Activated CD8-positive, alpha-beta T cell treated with anti-CD3 and anti-CD28 coated beads, Interleukin-2, amount 10 ng/mL, durations not matched to agents 7 days and 5 days (primary cell): ENCODE measurements around the gene CRY2. TPM values are rescaled to one million over a fixed set of nuclear protein-coding genes. Genes with fewer than 3 reads are reported as not detected.

Experiments
- ATAC-seq: fragments of 150-1000 bp; cut with Tn5 transposase; one replicate; pipeline ENCODE4 v1.10.0; 2021; ENCODE audit warnings: moderate library complexity
- CTCF ChIA-PET: fragments of 350-600 bp; sonication (Branson Sonifier 250); formaldehyde crosslinking; loops from one replicate; lab custom pipeline; 2021; ENCODE audit warnings: antibody characterized with exemption; lab: Charles Lee
- POLR2A ChIA-PET: fragments of 350-600 bp; sonication (Branson Sonifier 250); formaldehyde crosslinking; loops from one replicate; lab custom pipeline; 2021; ENCODE audit warnings: antibody characterized with exemption; lab: Charles Lee
- DNase-seq: peaks from one replicate; pipeline ENCODE4 v3.0.0-alpha.2; 2020
- H3K27ac Mint-ChIP-seq: one replicate; pipeline ENCODE4 v1.8.0; 2021; ENCODE audit warnings: mild to moderate bottlenecking, mixed read lengths
- H3K27me3 Mint-ChIP-seq: one replicate; pipeline ENCODE4 v1.8.0; 2021; ENCODE audit warnings: low read depth, mixed read lengths
- H3K36me3 Mint-ChIP-seq: one replicate; pipeline ENCODE4 v1.8.0; 2021; ENCODE audit warnings: low read depth, mixed read lengths
- H3K4me1 Mint-ChIP-seq: one replicate; pipeline ENCODE4 v1.8.0; 2021; ENCODE audit warnings: low read depth, mixed read lengths
- H3K4me3 Mint-ChIP-seq: one replicate; pipeline ENCODE4 v1.8.0; 2021; ENCODE audit warnings: mild to moderate bottlenecking, mixed read lengths
- H3K9me3 Mint-ChIP-seq: one replicate; pipeline ENCODE4 v1.8.0; 2022; ENCODE audit warnings: mixed read lengths; ENCODE audit not compliant: insufficient read depth
- total RNA-seq, 2 experiments: library from RNA; stranded (reverse); gene quantifications; one replicate each; pipeline ENCODE4 v1.2.3, GENCODE V29; 2021

Gene CRY2
- total RNA-seq, 2 experiments from 2014 or later, result 24.4 to 28.1 TPM

- Mint-ChIP-seq H3K27me3 (peaks cover 18% of the 10 kb centered on the region), H3K4me1 (peaks cover 38% of the 10 kb centered on the region), H3K36me3 (no peaks in the 10 kb centered on the region), H3K9me3 (no peaks in the 10 kb centered on the region), H3K4me3 (no peak overlapping the region), H3K27ac (no peak overlapping the region)
- ATAC-seq (no peak), DNase-seq (no peak)
- ChIA-PET POLR2A (no interaction called here), CTCF (interaction anchor here (1.5 kb wide), 1 partner anchor 153 kb away, joined by 3 read pairs; no protein-coding TSS in a partner anchor)
These were observed 77.7 kb downstream of the CRY2 start for GRCh38 chr11:45924927-45925326.

GRCh38 chr11:45925550-45925949 is 78.3 kb downstream of the CRY2 start:
- peaks cover 18% of the 10 kb centered on the region for H3K27me3 Mint-ChIP-seq
- H3K27ac Mint-ChIP-seq, result no peak overlapping the region
- POLR2A ChIA-PET, result interaction anchor here (0.6 kb wide), 1 partner anchor 317 kb away, joined by 3 read pairs; no protein-coding TSS in a partner anchor
- no peaks in the 10 kb centered on the region for H3K36me3 Mint-ChIP-seq
- ATAC-seq (no peak), DNase-seq (no peak)
- no peak overlapping the region for H3K4me3 Mint-ChIP-seq
- no peaks in the 10 kb centered on the region for H3K9me3 Mint-ChIP-seq
- CTCF ChIA-PET, result interaction anchor here (1.5 kb wide), 1 partner anchor 154 kb away, joined by 3 read pairs; no protein-coding TSS in a partner anchor
- H3K4me1 Mint-ChIP-seq, result peaks cover 41% of the 10 kb centered on the region

GRCh38 chr11:45926001-45926401 is 78.7 kb downstream of the CRY2 start:
- POLR2A ChIA-PET, result interaction anchor here (0.6 to 2.7 kb wide), 2 partner anchors 9 to 317 kb away, joined by 3 to 16 read pairs; partner anchors contain the start of gene PEX16
- ATAC-seq (no peak), DNase-seq (peak; percentile 17)
- Mint-ChIP-seq H3K4me1 (peaks cover 43% of the 10 kb centered on the region), H3K9me3 (no peaks in the 10 kb centered on the region), H3K27me3 (peaks cover 18% of the 10 kb centered on the region), H3K36me3 (no peaks in the 10 kb centered on the region), H3K4me3 (no peak overlapping the region), H3K27ac (no peak overlapping the region)
- CTCF ChIA-PET, result interaction anchor here (1.1 to 1.5 kb wide), 2 partner anchors 39 to 80 kb away, joined by 4 to 5 read pairs; no protein-coding TSS in a partner anchor

- peaks cover 44% of the 10 kb centered on the region for H3K4me1 Mint-ChIP-seq
- DNase-seq, result peak; percentile 19
- ChIA-PET CTCF (interaction anchor here (0.6 to 1.5 kb wide), 6 partner anchors 38 to 1782 kb away, joined by 3 to 5 read pairs (median 4); no protein-coding TSS in a partner anchor), POLR2A (interaction anchor here (1.1 to 2.7 kb wide), 2 partner anchors 10 to 13 kb away, joined by 3 to 16 read pairs; partner anchors contain the start of gene PEX16)
- no peaks in the 10 kb centered on the region for H3K36me3 Mint-ChIP-seq
- H3K27ac Mint-ChIP-seq, result peak overlapping the region; percentile 64
- H3K27me3 Mint-ChIP-seq, result peaks cover 13% of the 10 kb centered on the region
- H3K9me3 Mint-ChIP-seq, result no peaks in the 10 kb centered on the region
- ATAC-seq, result no peak
- H3K4me3 Mint-ChIP-seq, result no peak overlapping the region
These were observed 79.5 kb downstream of the CRY2 start for GRCh38 chr11:45926536-45927331.

- Mint-ChIP-seq H3K27ac (peak overlapping the region; percentile 64), H3K4me1 (peaks cover 44% of the 10 kb centered on the region), H3K36me3 (peaks cover under 1% of the 10 kb centered on the region), H3K27me3 (peaks cover 12% of the 10 kb centered on the region), H3K4me3 (no peak overlapping the region), H3K9me3 (no peaks in the 10 kb centered on the region)
- ATAC-seq, result peak; percentile 29
- DNase-seq, result peak; percentile 48
- ChIA-PET POLR2A (interaction anchor here (1.1 to 2.7 kb wide), 3 partner anchors 10 to 14 kb away, joined by 3 to 16 read pairs (median 3); partner anchors contain the start of gene PEX16), CTCF (interaction anchor here (0.6 to 1.5 kb wide), 5 partner anchors 37 to 156 kb away, joined by 3 to 5 read pairs (median 4); no protein-coding TSS in a partner anchor)
These were observed 80.0 kb downstream of the CRY2 start for GRCh38 chr11:45927332-45927683.

- Mint-ChIP-seq H3K27ac (peak overlapping the region; percentile 64), H3K27me3 (peaks cover 12% of the 10 kb centered on the region), H3K9me3 (no peaks in the 10 kb centered on the region), H3K4me3 (no peak overlapping the region), H3K36me3 (peaks cover 2% of the 10 kb centered on the region), H3K4me1 (peaks cover 44% of the 10 kb centered on the region)
- ChIA-PET CTCF (no interaction called here), POLR2A (interaction anchor here (1.1 to 2.7 kb wide), 3 partner anchors 9 to 14 kb away, joined by 3 to 16 read pairs (median 3); partner anchors contain the start of gene PEX16)
- ATAC-seq, result no peak
- DNase-seq, result peak; percentile 17
These were observed 80.6 kb downstream of the CRY2 start for GRCh38 chr11:45927684-45928413.

- DNase-seq (no peak), ATAC-seq (no peak)
- ChIA-PET POLR2A (interaction anchor here (1.1 to 2.7 kb wide), 2 partner anchors 8 to 12 kb away, joined by 3 to 16 read pairs; partner anchors contain the start of gene PEX16), CTCF (interaction anchor here (0.6 to 2.1 kb wide), 3 partner anchors 36 to 626 kb away, joined by 3 to 11 read pairs (median 6); no protein-coding TSS in a partner anchor)
- no peak overlapping the region for H3K4me3 Mint-ChIP-seq
- no peaks in the 10 kb centered on the region for H3K9me3 Mint-ChIP-seq
- H3K36me3 Mint-ChIP-seq, result peaks cover 2% of the 10 kb centered on the region
- H3K27me3 Mint-ChIP-seq, result peaks cover 8% of the 10 kb centered on the region
- H3K4me1 Mint-ChIP-seq, result peaks cover 40% of the 10 kb centered on the region
- no peak overlapping the region for H3K27ac Mint-ChIP-seq
These were observed 81.4 kb downstream of the CRY2 start for GRCh38 chr11:45928535-45929215.

GRCh38 chr11:45929486-45930030 is 82.3 kb downstream of the CRY2 start:
- Mint-ChIP-seq H3K36me3 (peaks cover 2% of the 10 kb centered on the region), H3K4me3 (no peak overlapping the region), H3K4me1 (peaks cover 40% of the 10 kb centered on the region), H3K9me3 (no peaks in the 10 kb centered on the region), H3K27me3 (peaks cover under 1% of the 10 kb centered on the region), H3K27ac (peak overlapping the region; percentile 87)
- ChIA-PET CTCF (interaction anchor here (1.0 to 2.1 kb wide), 4 partner anchors 35 to 77 kb away, joined by 3 to 11 read pairs (median 5); no protein-coding TSS in a partner anchor), POLR2A (interaction anchor here (1.0 kb wide), 1 partner anchor 12 kb away, joined by 4 read pairs; the partner anchor contains the start of gene PEX16)
- peak; percentile 23 for DNase-seq
- peak; percentile 40 for ATAC-seq

- CTCF ChIA-PET, result interaction anchor here (1.0 to 2.1 kb wide), 4 partner anchors 35 to 76 kb away, joined by 3 to 11 read pairs (median 5); no protein-coding TSS in a partner anchor
- peak overlapping the region; percentile 87 for H3K27ac Mint-ChIP-seq
- H3K36me3 Mint-ChIP-seq, result peaks cover 5% of the 10 kb centered on the region
- POLR2A ChIA-PET, result interaction anchor here (1.0 kb wide), 1 partner anchor 13 kb away, joined by 4 read pairs; the partner anchor contains the start of gene PEX16
- peak; percentile 64 for DNase-seq
- peak; percentile 81 for ATAC-seq
- H3K4me1 Mint-ChIP-seq, result peaks cover 40% of the 10 kb centered on the region
- peak overlapping the region; percentile 38 for H3K4me3 Mint-ChIP-seq
- no peaks in the 10 kb centered on the region for H3K9me3 Mint-ChIP-seq
- H3K27me3 Mint-ChIP-seq, result no peaks in the 10 kb centered on the region
These were observed 82.9 kb downstream of the CRY2 start for GRCh38 chr11:45930031-45930794.
